ENCODE results near the gene BEAN1.

Gene BEAN1

GRCh38 chr16:66435896-66436295, 8.8 kb downstream of the BEAN1 start:
- TF ChIP-seq GATA2 (IDR thresholded peaks at IDR 0.05; ENCODE audit: low read depth, low read length), result no peak
- no peak for TF ChIP-seq GATA3 (IDR thresholded peaks at IDR 0.05; ENCODE audit: low read depth, low read length)

DNA sequence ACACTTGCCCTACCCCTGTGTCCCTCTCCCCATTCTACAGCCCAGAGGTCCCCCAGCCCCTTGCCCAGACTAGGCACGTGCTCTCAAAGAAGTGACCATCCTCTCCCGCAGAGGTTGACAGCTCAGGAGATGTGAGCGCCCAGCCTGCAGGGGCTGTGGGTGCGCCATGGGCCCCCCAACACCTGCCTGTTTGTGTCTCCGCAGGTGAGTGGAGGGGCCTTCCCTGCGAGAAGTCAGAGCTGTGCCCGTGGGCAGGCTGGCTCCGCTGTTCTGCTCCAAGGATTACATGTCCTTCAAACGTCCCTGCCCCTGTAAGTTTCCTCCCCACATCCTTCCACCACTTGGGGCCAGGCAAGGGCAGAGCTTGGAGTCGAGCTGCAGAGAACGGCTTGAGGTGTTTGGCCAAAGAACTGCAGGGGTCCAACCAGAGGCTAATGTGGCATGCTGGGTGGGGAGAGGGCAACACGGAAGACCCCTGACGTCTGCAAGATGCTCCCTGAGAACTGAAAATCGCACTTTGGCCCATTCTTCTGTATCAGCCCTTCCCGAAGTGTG, 10.4 kb downstream of the BEAN1 start:
- TF ChIP-seq GATA2 (IDR thresholded peaks at IDR 0.05; ENCODE audit: low read depth, low read length), result no peak

DNA sequence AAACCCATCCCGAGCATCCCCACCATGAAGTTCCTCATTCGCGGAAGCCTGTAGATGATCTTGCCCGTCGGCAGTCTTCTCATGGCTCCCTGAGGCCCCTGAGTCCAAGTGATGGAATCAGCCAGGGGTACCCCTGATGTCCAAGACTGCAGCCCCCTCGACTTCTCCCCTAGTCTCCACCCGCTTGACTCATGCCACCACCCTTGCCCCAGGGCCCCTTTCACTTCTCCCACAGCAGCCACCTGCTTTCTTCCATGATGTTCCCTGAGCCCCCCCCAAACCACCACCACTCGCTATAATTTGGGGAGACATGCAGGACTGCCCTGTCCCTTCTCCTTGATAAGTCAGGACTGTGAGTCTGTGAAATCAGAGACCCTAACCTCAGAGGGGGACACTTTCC, 11.4 kb downstream of the BEAN1 start:
- no peak for TF ChIP-seq GATA3 (IDR thresholded peaks at IDR 0.05; ENCODE audit: low read depth, low read length)
- TF ChIP-seq GATA2 (IDR thresholded peaks at IDR 0.05; ENCODE audit: low read depth, low read length), result no peak

- no peak for TF ChIP-seq GATA2 (IDR thresholded peaks at IDR 0.05; ENCODE audit: low read depth, low read length)
Measured at GRCh38 chr16:66439051-66439730, 12.1 kb downstream of the BEAN1 start.

DNA sequence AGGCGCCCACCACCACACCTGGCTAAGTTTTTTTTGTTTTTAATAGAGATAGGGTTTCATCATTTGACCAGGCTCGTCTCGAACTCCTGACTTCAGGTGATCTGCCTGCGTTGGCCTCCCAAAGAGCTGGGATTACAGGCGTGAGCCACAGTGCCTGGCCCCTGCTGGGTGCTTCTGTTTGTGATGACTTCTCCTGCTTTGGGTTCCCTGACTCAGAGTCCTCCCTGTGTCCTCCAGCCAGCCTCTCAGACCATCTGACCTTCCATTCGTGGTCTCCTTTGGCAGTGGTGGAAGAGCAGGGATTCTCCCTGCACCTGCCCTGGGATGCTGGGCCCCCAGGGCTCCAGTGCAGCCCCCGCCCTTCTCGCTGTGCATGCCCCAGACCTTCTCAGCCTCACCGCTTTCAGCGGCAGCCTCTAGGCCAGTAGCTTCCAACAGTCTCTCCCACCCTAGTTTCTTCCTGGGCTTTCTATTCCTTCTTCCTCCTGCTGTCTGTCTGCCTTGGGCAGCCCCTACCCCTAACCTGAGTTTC, 13.2 kb downstream of the BEAN1 start:
- TF ChIP-seq GATA3 (IDR thresholded peaks at IDR 0.05; ENCODE audit: low read depth, low read length) (no peak), GATA2 (IDR thresholded peaks at IDR 0.05; ENCODE audit: low read depth, low read length) (no peak)

GRCh38 chr16:66440970-66441369, 13.9 kb downstream of the BEAN1 start:
- TF ChIP-seq GATA3 (IDR thresholded peaks at IDR 0.05; ENCODE audit: low read depth, low read length) (no peak), GATA2 (IDR thresholded peaks at IDR 0.05; ENCODE audit: low read depth, low read length) (no peak)

- no peak for TF ChIP-seq GATA2 (IDR thresholded peaks at IDR 0.05; ENCODE audit: low read depth, low read length)
- no peak for TF ChIP-seq GATA3 (IDR thresholded peaks at IDR 0.05; ENCODE audit: low read depth, low read length)
Measured at GRCh38 chr16:66441586-66442375, 14.7 kb downstream of the BEAN1 start.

DNA sequence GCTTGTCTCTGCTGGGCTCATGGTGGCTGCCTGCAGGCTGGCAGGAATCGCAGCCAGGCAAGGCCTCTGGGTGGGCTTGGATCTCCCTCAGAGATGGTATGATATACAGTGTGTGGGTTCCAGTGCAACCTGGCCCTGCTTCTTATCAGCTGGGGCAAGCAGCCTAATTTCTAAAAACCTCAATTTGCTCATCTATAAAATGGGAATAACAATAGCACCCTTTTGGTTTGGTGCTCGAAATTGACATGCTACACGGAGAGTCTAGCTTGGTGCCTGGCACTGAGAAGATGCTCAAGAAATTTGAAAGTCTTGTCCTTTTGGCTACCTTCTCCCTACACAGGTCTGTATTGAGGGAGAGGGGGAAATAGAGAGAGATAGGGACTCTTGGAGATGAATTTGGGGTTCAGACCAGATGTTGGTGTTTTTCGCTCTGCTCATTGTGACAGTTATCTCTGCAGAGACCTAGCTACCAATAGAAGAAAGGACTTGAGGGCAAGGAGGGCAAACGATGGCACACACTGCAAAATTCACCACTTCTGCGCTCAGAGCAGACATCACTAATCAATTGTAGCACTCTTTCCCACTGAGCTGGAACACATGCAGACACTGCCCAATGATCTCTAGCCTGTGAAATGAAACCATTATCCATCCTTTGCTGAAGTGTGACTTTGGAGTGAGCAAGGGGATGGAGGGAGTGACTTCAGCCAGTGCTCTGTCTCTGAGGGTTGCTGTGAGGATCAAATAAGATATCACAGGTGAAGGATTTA, 15.6 kb downstream of the BEAN1 start:
- TF ChIP-seq GATA2 (IDR thresholded peaks at IDR 0.05; ENCODE audit: low read depth, low read length), result no peak
- no peak for TF ChIP-seq GATA3 (IDR thresholded peaks at IDR 0.05; ENCODE audit: low read depth, low read length)

DNA sequence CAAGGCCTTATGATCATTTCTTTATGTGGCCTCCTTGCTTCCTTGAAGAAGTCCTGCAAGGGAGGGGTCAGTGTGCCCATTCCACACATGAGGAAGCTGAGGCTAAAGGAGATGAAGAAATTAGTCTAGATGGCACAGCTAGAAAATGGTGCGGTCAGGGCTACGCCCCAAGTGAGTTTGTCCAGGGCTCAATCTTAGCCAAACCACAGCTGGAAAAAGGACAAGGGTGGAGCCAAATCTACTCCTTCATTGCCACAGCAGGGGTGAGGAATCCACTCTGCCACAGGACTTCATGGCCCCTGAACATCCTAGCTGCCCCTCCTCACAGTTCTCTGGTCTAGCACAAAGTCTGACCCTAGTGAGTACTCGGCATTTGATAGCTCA, 16.2 kb downstream of the BEAN1 start:
- TF ChIP-seq GATA2 (IDR thresholded peaks at IDR 0.05; ENCODE audit: low read depth, low read length), result no peak

DNA sequence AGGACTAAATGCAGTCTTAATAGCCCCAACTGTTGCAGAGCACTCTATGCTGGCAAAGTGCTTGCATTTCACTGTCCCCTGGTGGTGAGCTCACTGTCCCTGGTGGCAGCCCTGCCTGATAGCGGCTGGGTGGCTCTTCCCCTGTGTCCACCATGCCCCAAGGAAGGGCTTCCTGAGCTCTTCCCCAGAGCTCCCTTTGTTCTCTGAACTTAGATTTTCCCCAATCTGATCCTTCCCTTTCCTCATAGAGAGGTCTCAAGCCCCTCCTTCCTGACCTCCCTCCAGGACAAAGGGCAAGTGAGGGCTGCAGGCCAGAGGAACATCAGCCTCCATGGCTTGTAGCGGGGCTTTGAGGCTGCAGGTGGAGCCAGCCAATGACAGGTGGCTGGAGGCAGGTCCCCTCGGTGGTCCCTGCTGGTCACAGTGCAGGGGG, 17.0 kb downstream of the BEAN1 start:
- TF ChIP-seq GATA2 (IDR thresholded peaks at IDR 0.05; ENCODE audit: low read depth, low read length) (no peak), GATA3 (IDR thresholded peaks at IDR 0.05; ENCODE audit: low read depth, low read length) (no peak)

- TF ChIP-seq GATA2 (IDR thresholded peaks at IDR 0.05; ENCODE audit: low read depth, low read length) (no peak), GATA3 (IDR thresholded peaks at IDR 0.05; ENCODE audit: low read depth, low read length) (no peak)
Measured at GRCh38 chr16:66446737-66447136, 19.6 kb downstream of the BEAN1 start.

DNA sequence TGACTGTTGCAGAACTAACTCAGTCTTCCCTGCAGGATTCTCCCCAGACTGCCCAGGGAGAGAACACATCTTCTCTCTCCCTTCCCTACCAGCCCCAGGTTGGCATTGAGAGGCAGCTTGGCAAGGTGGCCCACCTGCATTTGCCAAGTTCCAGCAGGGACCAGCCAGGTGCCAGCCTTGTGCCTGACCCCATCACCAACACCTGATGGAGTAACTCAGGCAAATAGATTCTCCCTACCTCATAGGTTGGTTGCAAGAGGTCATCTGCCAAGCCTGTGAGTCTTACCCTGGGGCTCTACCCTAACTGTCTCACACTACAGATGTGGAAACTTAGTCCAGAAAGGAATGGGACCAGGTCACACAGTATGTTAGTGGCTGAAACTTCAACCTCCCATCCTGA, 20.4 kb downstream of the BEAN1 start:
- TF ChIP-seq GATA2 (IDR thresholded peaks at IDR 0.05; ENCODE audit: low read depth, low read length) (no peak), GATA3 (IDR thresholded peaks at IDR 0.05; ENCODE audit: low read depth, low read length) (no peak)

GRCh38 chr16:66451548-66451947, 24.5 kb downstream of the BEAN1 start:
- TF ChIP-seq GATA3 (IDR thresholded peaks at IDR 0.05; ENCODE audit: low read depth, low read length), result no peak
- no peak for TF ChIP-seq GATA2 (IDR thresholded peaks at IDR 0.05; ENCODE audit: low read depth, low read length)

DNA sequence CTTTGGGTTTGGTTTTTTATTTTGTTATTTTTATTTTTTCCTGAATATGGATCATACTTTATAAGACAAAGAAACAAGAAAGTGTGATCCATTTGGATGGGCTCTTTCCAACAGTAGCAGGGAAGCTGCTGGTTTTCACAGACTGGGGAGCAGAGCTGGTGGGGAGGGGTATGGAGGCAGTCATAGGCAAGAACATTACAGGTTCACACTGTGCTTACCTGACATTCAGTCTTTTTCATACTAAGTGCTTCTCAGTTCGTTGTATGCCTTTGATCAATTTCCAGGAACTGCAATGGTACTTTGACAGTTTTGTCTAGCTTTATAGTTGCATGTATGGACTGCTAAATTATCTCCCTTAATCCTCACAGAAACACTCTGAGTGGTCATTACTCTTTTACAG, 27.7 kb downstream of the BEAN1 start:
- TF ChIP-seq GATA2 (IDR thresholded peaks at IDR 0.05; ENCODE audit: low read depth, low read length) (no peak), GATA3 (IDR thresholded peaks at IDR 0.05; ENCODE audit: low read depth, low read length) (no peak)

Data from SH-SY5Y (cell line).